Measurements from ENCODE around the gene SLC7A1.

The SLC7A1 gene

DNA sequence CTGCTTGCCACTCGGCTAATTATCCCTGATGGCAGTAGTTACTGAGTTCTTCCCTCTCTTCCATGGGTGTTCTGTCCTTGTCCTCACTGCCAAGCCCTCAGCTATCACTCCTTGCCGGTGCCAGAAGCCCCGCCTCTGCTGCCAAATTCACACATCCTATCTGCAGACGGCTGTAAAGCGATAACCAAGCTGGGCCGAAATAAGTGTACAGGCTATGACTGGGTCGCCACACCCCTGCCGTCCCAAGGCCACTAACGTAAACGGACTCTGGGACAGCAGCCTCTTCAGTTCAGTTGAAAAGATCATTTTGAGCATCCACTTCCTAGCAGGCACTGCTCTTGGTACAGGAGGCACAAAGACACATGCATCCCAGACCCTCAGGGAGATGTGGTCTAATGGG lies 13.3 kb downstream of the SLC7A1 start:
- DNase-seq, result no peak

DNA sequence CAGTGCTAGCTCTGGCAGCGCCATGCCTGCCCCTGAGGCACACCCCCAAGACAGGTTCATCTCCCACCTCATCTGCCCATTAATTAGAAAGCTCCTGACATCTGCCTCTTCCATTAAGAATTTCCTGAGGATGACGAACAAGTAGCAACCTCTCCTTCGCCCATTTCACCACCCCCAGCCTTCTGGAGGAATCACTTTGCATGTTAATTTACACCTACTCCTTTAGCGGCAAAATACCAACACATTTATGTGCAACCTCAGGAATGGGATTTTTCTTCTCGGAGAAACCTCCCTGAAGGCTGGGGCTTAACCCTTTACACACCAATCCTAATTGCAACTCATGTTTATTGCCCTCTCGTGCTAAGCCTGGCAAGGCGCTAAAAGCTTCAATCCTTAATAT lies 13.8 kb downstream of the SLC7A1 start:
- DNase-seq, result no peak

DNA sequence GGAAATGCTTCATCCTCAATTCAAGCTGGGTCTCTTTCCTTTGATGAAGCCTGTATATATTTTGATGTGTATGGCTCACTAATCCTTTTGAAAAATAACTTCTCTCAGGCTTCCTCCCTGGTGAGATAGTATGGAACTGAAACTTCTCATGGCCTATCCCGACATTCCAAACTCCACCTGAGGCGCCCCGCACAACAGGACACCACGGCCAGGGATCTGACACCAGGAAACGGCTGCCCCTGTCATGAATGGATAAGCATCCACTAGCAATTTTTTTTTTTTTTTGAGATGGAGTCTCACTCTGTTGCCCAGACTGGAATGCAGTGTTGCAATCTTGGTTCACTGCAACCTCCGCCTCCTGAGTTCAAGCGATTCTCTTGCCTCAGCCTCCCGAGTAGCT lies 16.4 kb downstream of the SLC7A1 start:
- no peak for DNase-seq

DNA sequence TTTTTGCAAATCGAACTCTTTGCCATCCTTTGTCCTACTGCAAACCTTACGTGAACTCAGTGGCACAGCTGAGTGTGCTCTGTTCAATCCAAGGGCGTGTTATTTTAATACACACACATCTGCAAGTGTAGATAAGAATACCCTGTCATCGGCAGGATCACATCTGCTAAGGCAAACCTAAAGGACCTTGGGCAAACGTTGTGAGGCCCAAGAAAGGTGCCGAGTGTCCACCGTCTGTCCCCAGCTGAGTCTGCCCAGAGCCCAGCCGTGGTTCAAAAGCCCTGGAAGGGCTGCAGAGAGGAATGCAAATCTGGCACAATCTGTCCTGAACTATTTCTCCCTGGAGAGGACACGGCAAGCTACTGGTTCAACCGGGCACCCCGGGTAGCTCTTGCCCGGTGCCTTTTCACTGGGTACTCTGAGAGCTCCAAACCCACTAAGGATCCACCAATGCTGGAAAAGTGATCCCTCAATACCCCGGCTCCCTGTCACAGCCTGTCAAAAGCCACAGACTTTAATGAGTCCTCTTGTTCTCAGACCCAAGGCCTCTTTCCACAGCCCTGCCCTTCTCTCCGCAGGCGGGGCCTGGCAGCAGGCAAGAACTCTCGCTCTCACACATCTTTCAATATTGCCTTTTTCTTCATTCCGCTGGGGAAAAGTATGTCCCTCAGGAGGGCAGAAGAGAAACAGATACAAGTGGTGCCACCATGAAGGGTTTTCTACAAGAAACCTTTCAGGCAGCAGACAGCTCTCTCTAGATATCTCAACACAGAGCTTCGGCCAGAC lies 17.0 kb downstream of the SLC7A1 start:
- no peak for DNase-seq

DNA sequence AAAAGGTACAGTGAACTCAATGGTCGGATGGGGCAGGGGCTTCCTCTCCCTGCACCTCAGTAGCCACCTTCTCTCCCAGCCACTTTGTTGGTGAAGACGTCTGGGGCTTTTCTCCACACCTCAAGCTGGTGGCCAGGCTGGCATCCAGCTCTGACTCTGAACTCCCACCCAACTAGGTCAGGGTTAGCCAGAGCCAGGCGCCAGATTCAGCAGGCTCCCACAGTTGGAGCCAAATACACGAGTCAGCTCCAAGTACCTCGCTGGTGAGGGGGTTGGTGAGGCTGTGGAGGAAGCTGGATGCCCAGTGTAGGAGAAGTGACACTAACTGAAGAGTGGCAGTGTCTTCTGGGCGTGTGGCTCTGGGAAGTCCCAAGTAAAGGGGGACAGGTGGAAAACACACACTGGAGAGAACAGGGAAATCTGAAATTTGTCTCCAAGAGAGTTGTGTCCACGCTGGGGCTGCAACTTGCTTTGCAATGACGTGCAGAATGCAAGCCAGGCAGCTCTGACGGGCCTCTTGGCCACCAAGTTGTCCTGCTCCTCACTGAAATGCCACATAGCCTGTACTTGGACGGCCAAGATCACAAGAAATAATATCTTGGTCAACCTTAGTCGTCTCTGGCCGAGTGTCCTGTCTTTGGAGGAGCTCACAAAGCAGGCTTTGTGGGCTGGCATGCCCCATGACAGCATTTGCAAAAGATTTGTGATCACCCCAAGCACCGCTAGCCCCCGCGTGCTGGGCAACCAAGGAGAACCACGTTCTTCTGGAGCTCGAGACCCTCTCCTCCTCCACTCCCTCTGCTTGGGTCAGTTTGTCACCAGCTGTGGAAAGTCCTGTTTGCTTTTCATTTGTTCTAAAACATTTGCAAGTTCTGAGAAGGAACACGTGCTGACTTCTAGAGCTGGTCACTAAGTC lies 18.1 kb downstream of the SLC7A1 start:
- no peak for DNase-seq

DNA sequence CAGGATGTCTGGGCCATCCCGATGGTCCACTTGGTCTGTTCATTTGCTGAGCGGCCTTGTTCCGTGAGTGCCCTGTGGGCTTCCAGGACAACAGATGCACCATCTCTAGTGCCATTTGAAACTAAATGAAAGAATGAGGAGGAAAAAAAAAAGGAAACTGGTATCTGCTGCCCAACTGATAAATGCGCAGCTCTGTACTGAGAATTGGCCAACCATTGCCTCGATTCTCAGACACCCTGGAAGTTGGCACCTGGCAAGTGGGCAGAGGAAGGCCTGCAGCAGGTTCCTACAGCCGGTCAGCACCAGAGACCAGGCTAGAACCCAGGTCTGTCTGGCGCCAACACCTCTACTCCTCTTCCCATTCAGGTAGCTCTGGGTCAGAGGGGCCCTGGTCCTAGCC lies 18.9 kb downstream of the SLC7A1 start:
- DNase-seq, result no peak

DNA sequence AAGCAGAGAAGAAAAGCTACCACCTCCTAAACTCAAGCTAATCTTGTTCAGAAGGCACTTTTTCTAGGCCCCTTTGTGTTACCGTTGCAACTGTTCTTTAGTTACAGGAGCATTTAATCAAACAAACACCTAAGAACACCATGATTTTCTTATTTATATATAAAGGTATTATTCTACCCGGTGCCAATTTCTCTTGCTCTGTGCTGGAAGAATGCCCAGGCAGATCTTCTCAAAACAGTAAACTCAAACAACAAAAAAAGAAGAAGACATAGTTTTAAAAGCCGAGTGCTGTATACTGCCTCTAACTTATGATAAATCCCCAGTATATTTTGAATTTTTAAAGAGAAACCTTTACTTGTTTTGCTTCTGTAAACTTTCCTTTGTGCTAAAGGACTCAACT lies 20.4 kb downstream of the SLC7A1 start:
- no peak for DNase-seq

DNA sequence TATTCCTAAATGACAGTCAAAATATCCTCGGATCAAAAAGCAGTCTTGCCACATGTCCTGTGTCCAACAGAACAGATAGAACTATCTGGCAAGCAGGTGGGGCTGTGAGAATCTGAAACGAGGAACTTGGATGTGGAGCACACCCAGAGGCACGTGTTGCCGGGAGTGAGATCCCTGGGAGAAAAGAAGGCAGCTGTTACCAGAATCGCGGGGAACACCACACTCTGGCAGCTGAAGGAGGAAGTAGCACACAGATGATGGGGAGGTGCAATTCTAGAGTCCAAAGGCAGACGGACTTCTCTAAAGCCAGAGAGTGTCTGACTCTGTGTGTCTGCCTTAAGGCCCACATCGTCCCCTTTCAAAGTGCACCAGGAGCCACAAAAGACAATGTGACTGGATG lies 22.3 kb downstream of the SLC7A1 start:
- DNase-seq, result no peak

DNA sequence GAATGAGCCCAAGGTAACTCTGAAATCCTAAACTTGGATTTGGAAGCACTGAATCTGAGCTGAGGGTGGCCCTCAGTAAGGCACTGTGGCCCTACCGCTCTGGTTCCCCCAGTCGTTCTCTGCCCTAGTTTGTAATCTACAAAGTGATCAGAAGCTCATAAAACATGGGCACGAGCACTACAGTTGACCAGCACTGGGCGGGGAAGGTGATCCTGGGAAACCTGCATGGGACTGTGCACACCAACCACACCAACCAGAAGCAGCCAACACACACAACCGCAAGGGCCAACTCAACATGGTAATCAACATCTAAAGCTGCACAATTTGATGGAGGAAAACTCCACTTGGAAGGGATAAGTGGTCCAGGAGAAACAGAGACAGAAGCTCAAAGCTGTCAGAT lies 22.9 kb downstream of the SLC7A1 start:
- DNase-seq, result no peak

DNA sequence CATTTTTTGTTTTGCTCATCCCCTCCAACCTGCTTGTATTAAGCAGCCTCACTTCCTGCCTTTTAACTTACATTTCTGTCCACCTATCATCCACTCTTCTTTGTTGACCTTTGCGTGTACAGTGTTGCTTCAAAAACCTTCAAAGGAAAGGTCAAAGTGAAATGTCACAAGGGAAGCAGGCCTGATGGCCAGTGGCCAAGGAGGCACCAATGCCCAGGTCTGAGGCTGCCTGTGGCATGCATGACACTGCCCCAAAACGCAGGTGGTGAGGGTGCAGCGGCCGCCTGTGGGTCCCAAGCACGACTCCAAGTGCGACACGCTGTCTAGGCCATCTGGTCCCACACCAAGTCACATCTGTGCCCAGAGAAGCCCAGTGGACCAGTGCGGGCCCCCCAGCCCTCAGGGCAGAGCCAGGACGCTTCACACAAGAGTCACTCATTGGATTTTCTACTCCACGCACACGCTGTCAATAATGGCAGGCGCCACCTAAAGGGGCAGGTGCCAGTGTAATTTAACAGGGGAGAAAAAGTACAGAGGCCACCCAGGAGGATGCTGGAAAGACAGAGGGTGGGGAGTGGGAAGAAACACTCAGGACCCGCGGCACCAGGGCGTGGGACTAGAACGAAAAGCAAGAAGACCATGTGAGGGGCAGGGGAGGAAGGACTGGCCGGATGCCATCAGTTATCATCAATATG lies 23.5 kb downstream of the SLC7A1 start:
- DNase-seq, result no peak

DNA sequence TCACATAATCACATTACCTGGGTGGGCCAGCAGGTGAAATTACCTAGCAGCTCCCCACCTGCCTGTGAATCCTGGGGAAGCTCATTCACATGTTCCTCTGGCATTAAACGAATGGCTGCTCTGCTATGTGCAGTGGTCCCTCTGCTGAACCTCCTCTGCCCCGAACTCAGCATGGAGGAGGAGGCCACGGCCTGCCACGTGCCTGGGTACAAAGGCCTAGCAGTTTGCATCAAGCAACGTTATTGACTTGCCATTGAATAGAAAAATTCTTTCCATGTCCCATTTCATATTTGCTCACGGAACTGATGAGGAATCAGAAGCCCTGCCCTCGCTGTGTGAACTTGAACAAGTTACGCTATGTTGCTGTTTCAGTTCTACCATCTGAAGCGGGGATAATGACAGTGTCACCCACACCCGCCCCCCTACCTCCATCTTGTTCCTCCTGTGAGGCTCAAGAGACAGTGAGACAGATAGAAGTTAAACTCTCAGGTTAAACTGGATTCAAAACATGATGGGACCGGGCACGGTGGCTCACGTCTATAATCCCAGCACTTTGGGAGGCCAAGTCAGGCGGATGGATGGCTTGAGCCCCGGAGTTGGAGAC lies 25.3 kb downstream of the SLC7A1 start:
- DNase-seq, result no peak

DNA sequence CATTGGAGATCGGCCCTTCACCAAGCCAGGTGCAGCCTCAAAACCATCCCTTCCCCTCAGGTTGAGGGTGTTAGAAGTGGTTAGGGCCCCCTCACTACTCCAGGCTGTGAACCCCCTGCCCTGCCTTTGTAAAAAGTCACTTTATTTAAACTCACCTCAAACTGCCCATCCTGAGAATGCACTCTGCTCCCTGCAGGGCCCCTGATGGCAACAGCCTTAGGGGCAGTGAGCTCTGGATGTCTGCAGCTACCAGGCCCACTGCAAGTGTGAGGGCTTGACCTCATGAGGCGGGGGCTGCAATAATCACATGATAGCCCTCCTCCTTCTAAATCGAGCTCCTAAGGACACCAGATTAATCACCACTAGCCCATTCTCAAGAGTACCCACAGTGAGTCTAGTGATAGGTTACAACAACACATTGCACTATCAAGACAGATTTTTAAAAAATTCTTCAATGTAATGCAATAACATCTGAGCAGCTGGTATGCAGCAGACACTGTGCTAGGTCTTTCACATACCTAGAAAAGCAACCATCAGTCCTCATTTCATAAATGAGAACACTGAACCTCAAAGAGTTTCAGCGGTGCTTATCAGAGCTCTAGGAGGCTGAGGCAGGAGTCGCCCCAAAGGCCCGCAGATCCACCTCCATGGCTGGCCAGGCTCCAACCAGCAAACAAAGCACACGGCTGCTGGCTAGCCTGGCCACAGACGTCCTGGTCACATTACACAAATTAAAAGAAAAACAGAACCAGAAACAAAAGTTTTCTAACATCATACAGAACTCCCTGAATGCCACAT lies 26.0 kb downstream of the SLC7A1 start:
- no peak for DNase-seq

DNA sequence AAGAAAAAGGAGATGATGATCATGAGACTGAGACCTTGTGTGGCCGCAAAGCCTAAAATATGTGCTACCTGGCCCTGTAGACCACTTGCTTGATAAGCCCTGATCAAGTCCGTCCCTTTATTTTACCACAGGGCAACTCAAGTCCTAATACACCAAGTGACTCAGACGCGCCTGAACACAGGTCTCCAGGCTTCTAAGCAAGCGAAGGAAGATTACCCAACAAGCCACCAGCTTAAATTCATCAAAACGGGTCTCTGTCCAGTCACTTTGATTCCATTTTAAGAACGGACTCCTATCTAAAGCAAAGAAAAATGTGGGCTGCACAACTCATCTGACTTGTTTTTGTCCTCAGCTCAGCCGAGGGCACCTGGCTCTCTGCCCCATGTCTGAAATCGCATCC lies 26.8 kb downstream of the SLC7A1 start:
- DNase-seq, result no peak

DNA sequence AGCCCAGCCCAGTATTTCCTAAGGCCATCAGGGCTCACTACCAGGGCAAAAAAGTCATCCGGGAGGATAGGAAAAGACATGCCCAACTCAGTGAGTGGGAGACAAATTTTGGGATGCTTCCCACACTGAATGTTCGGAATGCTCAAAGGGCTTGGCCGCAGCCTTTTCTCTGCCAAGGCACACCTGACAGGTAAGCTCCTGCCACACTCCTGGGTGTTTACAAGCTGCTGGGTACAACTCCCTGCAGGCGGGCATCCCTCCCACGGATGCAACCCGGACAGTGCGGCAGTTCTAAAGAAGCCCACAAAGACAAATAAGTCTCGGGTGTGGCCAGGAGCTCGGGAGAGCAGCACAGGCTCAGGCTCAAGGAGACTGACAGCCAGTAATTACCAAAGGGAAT lies 28.1 kb downstream of the SLC7A1 start:
- no peak for DNase-seq

DNA sequence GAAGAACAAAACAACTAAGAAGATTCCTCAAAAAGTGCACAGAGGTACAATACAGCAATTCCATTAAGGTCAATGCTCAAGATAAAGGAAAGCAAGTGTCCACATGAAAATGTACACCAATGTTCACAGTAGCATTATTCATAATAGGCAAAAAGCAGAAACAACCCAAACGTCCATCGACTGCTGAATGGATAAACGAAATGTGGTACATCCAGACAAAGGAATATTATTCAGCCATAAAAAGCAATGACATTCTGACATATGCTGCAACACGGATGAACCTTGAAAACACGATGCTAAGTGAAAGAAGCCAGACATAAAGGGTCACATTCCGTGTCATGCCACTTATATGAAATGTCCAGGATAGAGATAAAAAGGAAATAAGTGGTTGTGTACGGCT lies 29.3 kb downstream of the SLC7A1 start:
- no peak for DNase-seq

DNA sequence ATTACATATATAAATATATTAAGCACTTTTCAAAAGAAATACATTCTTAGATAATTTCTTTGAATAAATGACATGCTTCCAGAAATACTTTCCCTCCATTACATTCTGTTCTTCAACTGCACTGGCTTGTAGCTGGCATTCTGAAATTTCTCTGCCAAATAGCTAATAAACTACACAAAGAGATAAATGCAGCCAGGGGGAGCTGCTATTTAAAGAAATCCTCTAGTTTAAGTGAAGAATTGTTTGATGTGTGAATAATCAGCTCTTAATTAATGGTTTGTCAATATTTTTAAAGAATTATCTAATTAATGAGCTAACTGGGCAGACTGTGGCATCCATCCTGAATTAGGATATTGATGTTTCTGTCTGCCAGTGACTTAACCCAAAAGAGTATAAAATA lies 30.7 kb downstream of the SLC7A1 start:
- DNase-seq, result no peak

DNA sequence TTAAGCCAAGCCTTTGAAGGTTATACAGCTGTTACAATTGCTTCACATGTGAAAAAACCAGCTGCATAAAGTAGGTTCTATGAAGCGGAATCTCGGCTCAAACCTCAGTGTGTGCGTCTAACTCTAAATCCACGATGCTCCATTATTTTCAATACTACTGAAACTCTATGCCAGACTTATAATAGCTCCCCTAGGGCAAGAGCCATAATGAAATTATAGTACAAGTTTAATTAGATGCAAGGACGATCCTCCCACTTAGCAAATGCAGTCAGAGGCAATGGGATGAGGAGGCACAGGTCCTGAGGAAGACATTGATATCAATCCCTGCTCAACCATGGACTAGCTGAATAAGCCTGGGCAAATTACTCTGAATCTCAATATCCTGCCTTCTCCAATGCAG lies 31.1 kb downstream of the SLC7A1 start:
- DNase-seq, result no peak

DNA sequence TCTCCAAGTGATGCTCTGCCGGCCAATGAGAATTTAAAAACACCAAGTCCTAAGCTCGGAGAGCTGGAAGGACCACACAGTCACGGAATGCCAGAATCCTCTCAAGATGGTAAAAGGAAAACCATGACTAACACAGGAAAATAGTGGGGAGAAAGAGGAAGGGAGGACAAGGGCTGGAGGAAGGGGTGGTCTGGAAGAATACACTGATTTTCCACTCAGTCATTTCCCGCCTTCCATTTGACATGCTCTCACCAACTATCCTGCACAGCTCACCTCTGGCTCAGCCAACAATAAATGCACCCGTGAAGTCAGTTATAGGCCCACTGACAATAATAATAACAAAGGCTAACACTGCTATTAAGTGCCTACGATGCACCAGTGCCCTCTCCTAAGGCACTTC lies 31.5 kb downstream of the SLC7A1 start:
- DNase-seq, result no peak

DNA sequence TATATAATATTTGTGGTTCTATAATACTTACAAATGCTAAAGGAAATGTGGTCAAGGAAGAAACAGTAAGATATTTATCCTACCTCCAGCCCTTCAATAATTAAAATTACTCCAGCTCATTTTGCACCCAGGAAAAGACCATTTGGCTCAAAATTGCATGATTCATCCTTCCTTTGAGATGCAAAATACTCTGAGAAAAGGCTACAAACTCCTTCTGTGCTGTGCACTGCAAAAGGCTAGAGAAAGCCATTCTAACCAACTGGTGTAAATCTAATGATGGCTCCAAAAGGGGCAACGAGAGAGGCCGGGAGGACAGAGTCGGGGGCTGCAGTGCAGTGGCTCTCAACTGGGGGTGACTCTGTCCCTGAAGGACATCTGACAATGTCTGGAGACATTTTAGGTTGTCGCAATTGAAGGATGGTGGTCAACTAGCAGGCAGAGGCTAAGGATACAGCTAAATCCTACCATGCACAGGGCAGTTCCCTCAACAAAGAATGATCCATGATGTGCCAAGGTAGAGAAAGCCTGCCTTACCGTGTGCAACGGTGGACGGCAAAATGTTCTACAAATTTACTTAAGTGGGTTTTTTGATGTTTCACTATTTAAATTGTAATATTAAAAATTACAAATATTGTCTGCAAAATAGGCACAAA lies 32.6 kb downstream of the SLC7A1 start:
- no peak for DNase-seq

DNA sequence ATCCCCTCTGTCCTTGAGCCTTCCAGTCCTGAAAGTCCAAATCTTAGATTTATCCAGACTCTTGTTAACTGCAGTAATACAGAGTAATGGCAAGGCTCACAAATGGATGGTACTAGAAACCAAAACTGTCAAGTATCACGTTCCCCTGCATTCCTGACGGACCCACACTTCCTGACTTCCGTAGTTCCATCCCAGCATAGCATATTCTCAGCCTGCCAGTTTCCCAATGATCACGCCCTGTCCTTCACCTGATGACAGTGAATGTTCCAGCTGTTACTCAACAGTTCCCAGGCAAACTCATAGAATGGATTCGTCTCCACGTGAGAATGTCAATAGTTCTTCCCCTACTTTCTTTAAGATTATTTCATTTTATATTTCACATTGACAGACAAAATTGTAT lies 33.6 kb downstream of the SLC7A1 start:
- DNase-seq, result no peak

DNA sequence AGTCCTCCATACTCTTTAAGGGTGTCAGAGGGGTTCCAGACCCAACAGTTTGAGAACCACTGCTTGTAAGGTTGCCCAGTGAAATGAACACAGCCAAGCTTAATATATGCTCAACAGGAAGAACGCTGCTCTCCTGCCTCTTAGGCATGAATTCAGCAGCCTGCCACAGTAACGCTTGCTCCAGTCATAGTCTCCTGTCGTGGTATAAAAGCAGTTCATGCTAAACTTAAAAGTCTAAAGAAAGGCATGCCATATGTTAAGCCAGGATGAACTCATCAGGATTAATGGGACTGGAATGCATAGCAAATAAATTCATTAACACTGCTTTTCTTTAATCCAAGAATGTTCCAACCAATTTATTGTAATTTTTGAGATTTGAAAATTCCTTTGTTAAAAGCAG lies 38.7 kb downstream of the SLC7A1 start:
- DNase-seq, result no peak

DNA sequence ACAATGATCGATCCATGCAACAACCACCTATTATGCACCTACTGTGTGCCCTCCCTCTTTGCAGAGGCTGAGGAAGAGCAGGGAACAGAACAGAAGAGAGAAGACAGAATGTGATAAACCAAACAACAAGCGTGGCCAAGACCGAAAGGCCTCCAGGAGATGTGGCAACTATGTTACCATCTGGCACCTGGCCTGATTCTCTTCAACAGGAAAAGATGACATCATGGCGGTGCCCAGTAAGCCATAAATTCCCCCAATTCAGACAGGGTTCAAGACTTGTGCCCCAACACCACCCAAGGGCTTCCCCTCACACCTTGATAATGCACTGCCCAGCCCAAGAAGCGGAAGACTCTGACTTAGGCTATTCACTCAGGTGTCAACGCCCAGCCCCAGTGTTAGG lies 44.3 kb downstream of the SLC7A1 start:
- DNase-seq, result no peak

All from CD4-positive, alpha-beta T cell treated with Interleukin-10 for 1 hour (primary cell).